ENCODE measurements around the gene ANXA1.

- TF ChIP-seq CTCF (conservative IDR thresholded peaks at IDR 0.05; ENCODE audit: low read depth, low read length) (no peak), EZH2 (IDR thresholded peaks at IDR 0.05; ENCODE audit: borderline replicate concordance, low read depth, low read length, poor library complexity, severe bottlenecking) (no peak)
Observed at GRCh38 chr9:73152953-73153352, 1.3 kb downstream of the ANXA1 start.
